Astrocyte (in vitro differentiated cells and primary cell): Measurements from ENCODE around the gene DNAJB4.

ENCODE experiments used
- CTCF ChIP-seq: IDR thresholded peaks from 2 replicates; pipeline ENCODE4 v1.5.1; 2011; ENCODE audit warnings: low read depth, mild to moderate bottlenecking, inconsistent platforms, low read length, moderate library complexity; ENCODE audit not compliant: insufficient read depth
- EZH2 ChIP-seq: IDR thresholded peaks from 2 replicates; pipeline ENCODE4 v1.6.1; 2012; ENCODE audit warnings: mild to moderate bottlenecking, low read length, inconsistent platforms; ENCODE audit not compliant: insufficient read depth

GRCh38 chr1:78053498-78053897, 48.8 kb downstream of the DNAJB4 start:
- no peak for TF ChIP-seq CTCF
- TF ChIP-seq EZH2 = no peak
